ENCODE data around the gene ARRB1. TPM values are rescaled to one million over a fixed set of nuclear protein-coding genes. Genes with fewer than 3 reads are reported as not detected.

Gene ARRB1
- total and polyA plus RNA-seq, 7 donors = 3.6 to 17.3 (median 7.4) TPM

DNA sequence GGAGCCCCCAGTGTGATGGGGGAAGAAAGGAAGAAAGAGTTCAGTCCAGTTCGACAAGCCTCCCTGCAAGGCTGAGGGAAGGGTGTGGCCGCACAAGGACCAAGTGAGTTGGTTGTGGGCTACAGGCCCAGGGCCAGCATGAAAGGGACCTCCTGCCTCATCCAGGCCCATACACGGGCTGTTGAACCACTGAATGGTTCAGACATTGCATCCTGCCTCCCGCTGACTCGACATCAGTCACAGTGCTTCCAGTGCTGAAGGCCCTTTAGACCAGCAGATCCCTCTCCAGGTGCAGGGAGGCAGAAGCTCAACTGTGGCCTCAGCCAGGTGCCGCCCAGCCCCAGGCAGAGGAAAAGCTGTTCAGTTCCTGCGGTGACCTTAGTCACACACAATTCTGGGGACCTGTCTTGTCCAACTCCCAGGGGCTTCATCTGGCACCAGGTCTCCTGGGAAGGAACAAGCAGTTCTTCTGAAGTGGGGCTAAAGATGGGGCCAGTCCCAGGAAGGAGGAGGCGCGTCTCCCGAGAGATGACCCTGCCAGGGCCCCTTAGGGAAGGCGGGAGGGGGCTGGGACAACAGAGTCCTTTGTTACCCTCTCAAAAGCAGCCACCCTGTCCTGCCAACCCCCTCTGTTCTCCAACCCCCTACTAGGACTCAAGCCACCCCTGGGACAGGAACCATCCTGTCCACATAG lies 6.6 kb downstream of the ARRB1 start:
- intact Hi-C loops (cut with DNase I) = no loop called here
- no peaks in the 10 kb centered on the region for H3K9me3 ChIP-seq
- DNase-seq = no peak
- no peak overlapping the region for H3K4me3 ChIP-seq
- TF ChIP-seq, protein P1, sequence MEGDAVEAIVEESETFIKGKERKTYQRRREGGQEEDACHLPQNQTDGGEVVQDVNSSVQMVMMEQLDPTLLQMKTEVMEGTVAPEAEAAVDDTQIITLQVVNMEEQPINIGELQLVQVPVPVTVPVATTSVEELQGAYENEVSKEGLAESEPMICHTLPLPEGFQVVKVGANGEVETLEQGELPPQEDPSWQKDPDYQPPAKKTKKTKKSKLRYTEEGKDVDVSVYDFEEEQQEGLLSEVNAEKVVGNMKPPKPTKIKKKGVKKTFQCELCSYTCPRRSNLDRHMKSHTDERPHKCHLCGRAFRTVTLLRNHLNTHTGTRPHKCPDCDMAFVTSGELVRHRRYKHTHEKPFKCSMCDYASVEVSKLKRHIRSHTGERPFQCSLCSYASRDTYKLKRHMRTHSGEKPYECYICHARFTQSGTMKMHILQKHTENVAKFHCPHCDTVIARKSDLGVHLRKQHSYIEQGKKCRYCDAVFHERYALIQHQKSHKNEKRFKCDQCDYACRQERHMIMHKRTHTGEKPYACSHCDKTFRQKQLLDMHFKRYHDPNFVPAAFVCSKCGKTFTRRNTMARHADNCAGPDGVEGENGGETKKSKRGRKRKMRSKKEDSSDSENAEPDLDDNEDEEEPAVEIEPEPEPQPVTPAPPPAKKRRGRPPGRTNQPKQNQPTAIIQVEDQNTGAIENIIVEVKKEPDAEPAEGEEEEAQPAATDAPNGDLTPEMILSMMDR (IDR thresholded peaks at IDR 0.05) = no peak
- WGBS, 3 donors = 69 to 79% (median 76%) methylated on average over 11 of the region's 11 CpGs
- H3K4me1 ChIP-seq = peaks cover 32% of the 10 kb centered on the region
- H3K27me3 ChIP-seq (ENCODE audit: insufficient read depth in 3 of 3, low read length in 2 of 3) = no peaks in the 10 kb centered on the region
- no peaks in the 10 kb centered on the region for H3K36me3 ChIP-seq (ENCODE audit: insufficient read depth in 1 of 2, low read depth in 1 of 2)
- no peak for ATAC-seq
- H3K27ac ChIP-seq = no peak overlapping the region

DNA sequence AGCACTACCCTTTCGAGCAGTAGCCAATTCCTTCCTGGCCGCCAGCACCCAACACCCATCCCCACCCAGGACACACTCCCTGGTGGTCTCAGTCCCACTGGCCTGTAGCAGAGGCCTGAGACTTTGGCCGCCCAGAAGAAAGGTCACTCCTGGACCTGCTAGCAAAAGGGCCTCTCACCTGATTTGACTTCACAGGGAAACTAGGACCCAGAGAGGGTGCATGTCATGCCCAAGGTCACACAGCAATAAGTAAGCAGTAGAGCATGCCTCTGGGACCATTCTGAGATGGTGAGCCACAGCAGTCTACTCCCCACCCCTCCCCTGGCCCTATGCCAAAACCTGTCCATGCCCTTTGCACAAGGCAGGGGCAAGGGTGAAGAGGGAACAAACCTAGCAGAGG lies 7.3 kb downstream of the ARRB1 start:
- H3K4me3 ChIP-seq = no peak overlapping the region
- WGBS, 3 donors = 88 to 89% (median 88%) methylated on average over 3 of the region's 3 CpGs
- intact Hi-C loops (cut with DNase I) = no loop called here
- H3K4me1 ChIP-seq = peaks cover 34% of the 10 kb centered on the region
- TF ChIP-seq, protein P1 (IDR thresholded peaks at IDR 0.05) = no peak
- H3K27ac ChIP-seq = no peak overlapping the region
- H3K27me3 ChIP-seq (ENCODE audit: insufficient read depth in 3 of 3, low read length in 2 of 3) = no peaks in the 10 kb centered on the region
- H3K9me3 ChIP-seq = no peaks in the 10 kb centered on the region
- no peak for DNase-seq
- no peak for ATAC-seq
- H3K36me3 ChIP-seq (ENCODE audit: insufficient read depth in 1 of 2, low read depth in 1 of 2) = no peaks in the 10 kb centered on the region

DNA sequence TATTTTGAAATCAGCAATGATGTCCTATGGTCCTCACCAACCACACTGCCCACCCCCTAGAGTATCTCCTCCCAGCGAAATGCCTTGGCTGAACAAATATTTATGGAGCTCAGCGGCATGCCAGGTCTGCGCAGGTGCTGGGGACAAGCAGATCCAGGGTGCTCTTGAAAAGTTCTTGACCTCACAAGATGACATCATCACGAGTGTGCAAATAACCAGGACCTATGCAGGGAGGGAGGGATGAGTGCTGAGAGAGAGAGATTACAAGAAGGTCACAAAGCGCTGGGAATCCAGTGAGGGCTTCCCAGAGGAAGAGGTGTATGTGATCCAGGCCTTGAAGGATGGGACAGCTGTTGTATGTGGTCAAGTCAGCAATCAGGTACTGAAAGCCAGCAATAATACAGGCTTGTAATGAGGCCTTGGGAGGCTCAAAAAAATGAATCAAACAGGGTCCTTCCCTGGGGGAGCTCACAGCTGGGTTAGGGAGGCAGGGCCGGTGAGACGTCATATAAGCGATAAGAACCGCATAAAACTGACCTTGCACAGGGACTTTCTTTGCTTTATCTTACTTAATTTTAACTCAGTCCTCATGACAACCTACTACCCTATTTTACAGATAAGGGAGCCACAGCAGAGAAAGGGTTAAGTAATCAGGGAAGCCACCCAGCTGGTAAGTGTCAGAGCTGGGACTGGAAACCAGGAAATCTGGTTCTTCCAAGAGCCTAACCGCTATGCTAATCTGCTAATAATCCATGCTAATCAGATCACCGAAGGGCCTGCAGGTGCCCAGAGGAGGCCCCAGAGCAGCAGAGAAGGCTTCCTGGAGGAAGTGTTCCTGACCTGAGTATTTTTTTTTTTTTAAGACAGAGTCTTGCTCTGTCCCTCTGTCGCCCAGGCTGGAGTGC lies 8.2 kb downstream of the ARRB1 start:
- H3K27me3 ChIP-seq (ENCODE audit: insufficient read depth in 3 of 3, low read length in 2 of 3) = no peaks in the 10 kb centered on the region
- no peaks in the 10 kb centered on the region for H3K9me3 ChIP-seq
- H3K27ac ChIP-seq = peak overlapping the region; percentile 46
- DNase-seq (no peak), ATAC-seq (no peak)
- intact Hi-C loops (cut with DNase I) = no loop called here
- 67 to 78% (median 68%) methylated on average over 12 of the region's 12 CpGs for WGBS, 3 donors
- H3K4me3 ChIP-seq = no peak overlapping the region
- no peaks in the 10 kb centered on the region for H3K36me3 ChIP-seq (ENCODE audit: insufficient read depth in 1 of 2, low read depth in 1 of 2)
- H3K4me1 ChIP-seq = peaks cover 32% of the 10 kb centered on the region
- TF ChIP-seq, protein P1 (IDR thresholded peaks at IDR 0.05) = no peak

DNA sequence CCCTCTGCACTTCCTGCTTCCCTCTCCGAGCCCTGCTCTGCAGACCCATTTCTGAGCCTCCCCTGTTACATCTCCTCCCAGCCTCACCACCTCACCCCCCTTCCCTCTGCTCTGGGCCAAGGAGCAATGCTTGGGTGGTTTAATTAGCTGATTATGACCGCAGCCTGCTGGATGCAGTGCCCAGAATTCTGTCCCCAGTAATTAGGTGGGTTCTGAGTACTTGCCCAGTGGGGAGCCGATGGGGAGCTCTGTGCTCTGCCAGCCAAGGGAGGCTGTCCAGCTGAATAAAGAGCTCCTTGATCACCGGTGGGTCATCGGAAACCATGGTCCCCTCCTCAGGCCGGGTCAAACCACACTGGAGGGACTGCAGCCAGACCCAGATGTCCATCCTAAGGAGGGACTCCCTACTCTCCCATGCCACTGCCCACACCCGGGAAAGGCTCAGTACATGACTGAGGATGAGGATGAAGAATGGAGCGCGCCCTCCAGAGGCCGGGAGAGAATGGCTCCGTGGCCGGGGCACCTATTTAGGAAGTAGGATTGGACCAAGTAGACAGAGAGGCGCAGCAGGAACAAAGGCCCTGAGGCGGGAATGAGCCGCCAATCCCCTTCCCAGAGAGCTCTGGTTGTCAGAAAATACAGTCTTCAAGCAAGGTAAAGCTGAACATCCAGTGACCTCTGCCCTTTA lies 9.1 kb downstream of the ARRB1 start:
- no peaks in the 10 kb centered on the region for H3K36me3 ChIP-seq (ENCODE audit: insufficient read depth in 1 of 2, low read depth in 1 of 2)
- no peak for ATAC-seq
- no peaks in the 10 kb centered on the region for H3K27me3 ChIP-seq (ENCODE audit: insufficient read depth in 3 of 3, low read length in 2 of 3)
- TF ChIP-seq, protein P1 (IDR thresholded peaks at IDR 0.05) = no peak
- H3K27ac ChIP-seq = peak overlapping the region; percentile 30
- no peak for DNase-seq
- peaks cover 23% of the 10 kb centered on the region for H3K4me1 ChIP-seq
- intact Hi-C loops (cut with DNase I) = no loop called here
- no peaks in the 10 kb centered on the region for H3K9me3 ChIP-seq
- 76 to 82% (median 77%) methylated on average over 15 of the region's 15 CpGs for WGBS, 3 donors
- no peak overlapping the region for H3K4me3 ChIP-seq

Measured in psoas muscle (tissue), 8 donors.